HG02884 (cell line): ENCODE measurements around the gene PIGV.
"Not testable (repeated sequence)": the region's sequence is repeated elsewhere in the genome, so short reads cannot be mapped to it uniquely, and the experiment has no call there.

Source experiments
- ATAC-seq: cut with Tn5 transposase; IDR thresholded peaks from one replicate; pipeline ENCODE4 v1.9.1; 2021; ENCODE audit warnings: mild to moderate bottlenecking, moderate library complexity; ENCODE audit not compliant: unreplicated experiment

Gene PIGV

GRCh38 chr1:26831546-26832248, 43.9 kb downstream of the PIGV start:
- no peak for ATAC-seq

GRCh38 chr1:26832249-26832960, 44.7 kb downstream of the PIGV start:
- no peak for ATAC-seq

GRCh38 chr1:26833432-26834405, 46.0 kb downstream of the PIGV start:
- ATAC-seq: peak; percentile 76

GRCh38 chr1:26837665-26838064, 49.9 kb downstream of the PIGV start:
- ATAC-seq: not testable (repeated sequence)

- peak; percentile 82 for ATAC-seq
Measured at GRCh38 chr1:26838474-26839338, 51.0 kb downstream of the PIGV start.

GRCh38 chr1:26839339-26839722, 51.6 kb downstream of the PIGV start:
- peak; percentile 14 for ATAC-seq

GRCh38 chr1:26839779-26840178, 52.0 kb downstream of the PIGV start:
- no peak for ATAC-seq

GRCh38 chr1:26844424-26845196, 56.9 kb downstream of the PIGV start:
- ATAC-seq: no peak

GRCh38 chr1:26847826-26848225, 60.1 kb downstream of the PIGV start:
- ATAC-seq: not testable (repeated sequence)
